Kidney capillary endothelial cell (primary cell): ENCODE results near the gene CEP131.
A peak's percentile ranks its signal among the peaks of the same experiment; 100 is the strongest.
"Not testable (repeated sequence)": the region's sequence is repeated elsewhere in the genome, so short reads cannot be mapped to it uniquely, and the experiment has no call there.

ENCODE experiments used
- DNase-seq: peaks from one replicate; pipeline ENCODE4 v3.0.0-alpha.2; 2018; ENCODE audit warnings: low spot score

The CEP131 gene

GRCh38 chr17:81164371-81165245, 58.2 kb downstream of the CEP131 start:
- no peak for DNase-seq

DNA sequence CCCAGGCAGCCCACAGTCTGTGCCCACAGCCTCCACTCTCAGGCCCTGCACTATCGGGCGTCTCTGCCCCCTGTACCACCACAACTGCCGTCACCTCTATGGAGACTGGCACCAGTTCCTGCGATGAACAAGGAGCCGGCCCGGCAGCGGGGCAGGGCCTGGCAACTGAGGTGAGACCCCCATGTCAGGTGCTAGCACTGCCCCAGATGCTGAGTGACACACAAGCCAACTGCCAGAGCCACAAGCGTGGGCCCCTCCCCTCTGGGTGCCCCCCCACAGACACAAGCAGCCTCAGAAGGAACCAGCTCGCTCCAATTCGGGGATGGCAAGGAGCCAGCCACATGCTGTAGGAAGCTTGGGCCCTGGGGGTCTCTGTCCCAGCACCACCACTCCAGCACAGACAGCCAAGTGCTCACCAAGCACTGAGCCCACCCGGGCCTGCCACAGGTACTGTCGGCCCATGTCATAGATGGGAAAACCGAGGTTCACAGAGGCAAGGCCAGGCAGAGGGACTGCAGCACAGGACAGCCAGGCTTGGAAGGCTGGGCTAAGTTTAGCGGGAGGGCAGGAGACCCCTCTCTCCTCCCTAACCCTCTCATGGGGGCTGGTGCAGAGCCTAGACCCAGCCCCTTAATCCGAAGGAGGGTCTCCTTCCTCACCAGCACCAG, 58.9 kb downstream of the CEP131 start:
- no peak for DNase-seq

- DNase-seq, result no peak
Measured at GRCh38 chr17:81163051-81163695, 59.6 kb downstream of the CEP131 start.

DNA sequence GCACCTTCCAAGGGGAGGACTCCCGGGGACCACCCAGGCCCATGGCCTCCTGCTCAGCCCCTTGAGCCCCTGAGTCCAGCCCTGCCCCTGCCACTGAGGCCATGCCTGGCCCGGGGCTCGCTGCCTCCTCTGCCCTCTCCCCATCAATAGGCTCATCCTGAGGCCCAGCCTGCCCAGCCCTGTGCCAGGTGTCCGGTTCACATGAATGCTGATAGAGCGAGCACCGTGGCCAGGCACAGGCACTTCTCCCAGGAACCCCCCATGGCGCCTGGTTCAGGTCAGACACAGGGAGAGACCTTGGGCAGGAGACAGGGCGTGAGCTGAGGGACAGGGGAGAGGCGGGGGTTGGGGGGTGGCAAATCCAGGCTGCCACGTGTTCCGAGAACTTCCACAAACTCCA, 60.3 kb downstream of the CEP131 start:
- no peak for DNase-seq

DNA sequence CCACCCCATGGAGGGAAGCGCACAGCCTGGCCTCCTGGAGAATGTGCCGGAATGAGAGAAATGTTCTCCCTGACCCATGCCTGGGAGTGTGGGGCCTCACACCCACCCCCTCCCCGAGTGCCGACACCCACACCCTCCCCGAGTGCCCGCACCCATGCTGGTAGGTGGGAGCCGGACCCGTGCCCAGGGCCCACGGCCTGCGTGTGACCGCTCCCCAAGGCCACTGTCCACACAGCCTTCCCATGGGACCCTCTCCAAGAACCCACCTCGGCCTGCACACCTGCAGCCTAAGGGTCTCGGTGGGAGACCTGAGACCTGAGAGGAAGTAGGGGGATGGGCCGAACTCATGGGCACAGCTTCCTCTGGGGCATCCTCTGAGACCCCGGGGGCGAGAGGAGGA, 60.8 kb downstream of the CEP131 start:
- no peak for DNase-seq

- DNase-seq, result no peak
Measured at GRCh38 chr17:81161536-81161935, 61.2 kb downstream of the CEP131 start.

DNA sequence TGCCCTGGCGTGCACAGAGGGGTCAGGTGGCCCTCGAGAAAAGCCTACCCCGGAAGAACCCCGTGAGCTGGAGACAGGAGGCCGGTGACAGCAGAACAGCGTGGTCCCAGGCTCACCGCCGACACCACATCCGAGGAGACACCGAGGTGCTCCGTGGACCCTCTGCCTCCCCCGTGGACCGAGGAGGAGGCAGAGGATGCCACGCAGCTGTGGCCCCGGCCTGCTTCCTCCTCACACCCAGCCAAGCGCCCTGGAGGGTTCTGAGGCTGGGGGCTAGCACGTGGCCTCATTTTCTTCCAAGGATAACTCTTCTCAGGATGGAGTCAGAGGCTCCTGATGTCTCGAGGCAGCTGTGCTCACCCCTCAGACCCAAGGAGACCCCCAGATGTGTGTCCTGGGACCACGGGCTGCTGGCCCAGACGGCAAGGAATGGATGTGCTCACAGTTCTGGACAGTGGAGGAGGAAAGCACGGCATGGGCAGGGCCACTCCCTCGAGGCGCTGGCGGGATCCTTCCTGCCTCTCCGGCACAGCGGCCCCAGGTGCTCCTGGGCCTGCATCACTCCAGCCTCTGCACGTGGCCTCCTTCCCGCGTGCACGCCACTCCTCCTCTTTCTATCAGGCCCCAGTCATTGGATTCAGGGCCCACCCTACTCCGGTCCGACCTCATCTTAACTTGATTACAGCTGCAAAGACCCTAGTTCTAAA, 61.9 kb downstream of the CEP131 start:
- DNase-seq, result no peak

DNA sequence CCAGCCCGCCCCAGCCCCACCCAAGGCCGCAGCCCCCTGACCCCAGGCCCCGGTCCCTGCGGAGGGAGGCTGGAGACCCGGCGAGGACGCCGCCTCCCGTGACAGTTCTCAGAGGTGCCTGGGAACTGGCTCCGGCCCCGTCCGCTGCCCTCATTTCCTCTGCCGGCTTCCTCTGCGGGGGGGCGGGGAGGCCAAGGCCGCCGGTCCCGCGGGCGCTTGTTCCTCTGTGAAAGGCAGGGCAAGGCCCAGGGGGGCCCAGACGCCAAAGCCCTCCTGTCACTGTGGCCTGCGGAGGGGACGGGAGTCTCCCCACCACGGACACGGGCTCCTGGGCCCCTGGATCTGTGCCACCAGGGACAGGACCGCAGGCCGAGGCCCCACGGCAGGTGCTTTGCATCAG, 62.5 kb downstream of the CEP131 start:
- peak; percentile 52 for DNase-seq

DNA sequence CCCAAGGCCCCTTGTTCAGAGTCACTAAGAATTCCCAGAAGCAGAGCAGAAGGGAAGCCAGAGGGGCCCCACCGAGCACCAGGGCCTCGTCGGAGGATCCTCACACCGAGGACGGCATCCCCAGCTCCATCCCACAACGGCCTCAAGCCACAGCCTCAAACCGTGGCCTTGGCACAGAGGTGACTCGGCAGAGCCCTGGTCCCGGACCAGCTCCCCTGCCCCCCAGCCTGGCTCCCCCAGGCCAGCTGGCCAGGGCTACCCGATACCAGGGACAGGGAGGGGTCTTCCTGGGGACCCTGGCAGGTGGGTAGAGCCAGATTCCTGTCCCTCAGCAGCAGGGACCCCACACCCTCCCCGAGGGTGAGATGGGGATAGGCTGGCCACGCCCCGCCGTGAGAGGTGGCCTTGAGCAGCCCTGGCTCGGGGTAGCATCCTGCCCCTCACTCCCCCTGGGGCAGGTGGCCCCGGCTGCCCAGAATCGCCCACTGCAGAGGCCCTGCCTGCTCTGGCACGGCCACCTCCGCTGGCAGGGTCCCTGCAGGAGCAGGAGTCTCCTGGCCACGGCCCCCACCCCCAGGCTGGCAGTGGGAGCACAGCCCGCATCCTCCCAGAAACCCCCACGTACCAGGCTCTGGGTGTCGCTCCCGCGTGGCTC, 63.0 kb downstream of the CEP131 start:
- no peak for DNase-seq

- no peak for DNase-seq
Measured at GRCh38 chr17:81158688-81159590, 63.8 kb downstream of the CEP131 start.

GRCh38 chr17:81157848-81158687, 64.7 kb downstream of the CEP131 start:
- no peak for DNase-seq

DNA sequence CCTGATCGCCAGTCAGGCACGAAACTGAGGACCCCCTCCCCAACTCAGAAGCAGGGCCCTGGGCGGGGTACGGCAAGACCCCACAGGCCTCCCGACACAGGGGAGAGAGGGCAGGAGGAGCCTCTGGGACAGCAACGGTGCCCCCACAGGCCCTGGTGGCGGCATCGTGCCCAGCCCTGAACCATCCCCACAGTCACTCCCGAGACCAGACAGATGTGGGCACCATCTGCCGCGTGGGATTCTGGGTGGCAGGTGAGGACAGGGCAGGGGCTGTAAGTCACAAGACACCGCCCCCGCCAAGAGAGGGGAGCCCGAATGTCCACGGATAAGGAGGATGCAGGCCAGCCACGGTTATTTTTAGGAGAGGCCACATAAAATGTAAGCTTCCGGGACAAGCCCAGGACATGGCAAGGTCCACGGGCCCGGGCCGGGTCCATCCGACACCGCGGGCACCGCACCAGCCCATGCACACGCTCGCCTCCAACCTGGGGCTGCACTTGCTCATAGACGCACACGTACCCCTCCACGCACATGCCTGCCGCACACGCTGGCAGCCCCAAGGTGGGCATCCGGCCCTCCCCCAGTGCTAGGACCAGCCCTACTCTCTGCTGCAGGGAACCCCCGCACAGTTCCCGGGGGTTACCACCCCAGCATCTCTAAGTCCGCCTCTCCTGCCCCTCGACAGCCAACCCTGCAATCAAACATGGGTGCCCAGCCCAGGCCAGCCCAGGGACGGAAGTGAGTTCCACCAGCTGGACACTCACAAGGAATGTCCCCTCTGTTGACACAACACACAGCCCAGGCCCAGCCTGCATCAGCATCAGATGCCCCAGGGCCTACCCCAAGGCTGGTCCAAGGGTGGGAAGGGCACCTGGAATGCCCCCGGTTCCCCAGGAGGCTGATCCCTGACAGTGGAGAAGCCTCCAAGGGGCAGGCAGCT, 65.6 kb downstream of the CEP131 start:
- no peak for DNase-seq

DNA sequence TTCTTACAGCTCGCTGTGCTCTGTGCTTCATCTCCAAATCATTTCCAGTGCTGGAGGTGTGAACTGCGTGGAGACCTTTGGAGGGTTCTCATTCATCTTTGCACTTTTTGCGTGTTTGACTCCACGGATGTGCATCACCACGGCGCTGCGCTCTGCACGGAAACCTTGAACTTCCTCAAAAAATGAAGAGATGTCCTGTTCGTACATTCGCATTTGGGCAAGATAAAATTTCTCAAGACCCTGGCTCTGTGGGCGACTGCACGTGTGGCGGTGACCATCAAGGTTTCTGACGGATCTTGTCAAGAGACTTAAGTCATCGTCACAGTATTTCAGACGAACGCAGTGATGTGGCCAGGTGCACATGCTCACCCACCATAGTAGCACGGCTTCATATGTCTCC, 67.8 kb downstream of the CEP131 start:
- no peak for DNase-seq

- DNase-seq, result not testable (repeated sequence)
Measured at GRCh38 chr17:81154016-81154415, 68.7 kb downstream of the CEP131 start.

- peak; percentile 88 for DNase-seq
Measured at GRCh38 chr17:81153340-81153803, 69.4 kb downstream of the CEP131 start.

DNA sequence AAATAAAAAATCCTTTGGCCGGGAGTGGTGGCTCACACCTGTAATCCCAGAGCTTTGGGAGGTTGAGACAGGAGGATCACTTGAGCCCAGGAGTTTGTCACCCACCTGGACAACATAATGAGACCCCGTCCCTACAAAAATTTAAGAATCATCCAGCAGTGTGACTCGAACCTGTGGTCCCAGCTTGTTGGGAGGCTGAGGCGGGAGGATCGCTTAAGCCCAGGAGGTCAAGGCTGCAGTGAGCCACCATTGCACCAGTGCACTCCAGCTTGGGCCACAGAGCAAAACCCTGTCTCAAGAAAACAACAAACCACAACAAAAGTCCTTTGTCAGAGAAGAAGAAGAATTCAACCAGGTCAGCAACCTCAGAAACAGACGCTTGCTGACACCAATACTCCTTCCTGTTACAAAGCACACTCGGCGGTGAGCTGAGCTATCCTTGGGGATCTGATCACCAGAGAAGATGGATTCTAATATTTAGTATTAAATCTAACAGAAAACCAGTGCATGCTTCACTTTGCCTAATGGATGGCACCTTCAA, 70.4 kb downstream of the CEP131 start:
- DNase-seq, result no peak

- DNase-seq, result no peak
Measured at GRCh38 chr17:81151278-81151677, 71.5 kb downstream of the CEP131 start.

DNA sequence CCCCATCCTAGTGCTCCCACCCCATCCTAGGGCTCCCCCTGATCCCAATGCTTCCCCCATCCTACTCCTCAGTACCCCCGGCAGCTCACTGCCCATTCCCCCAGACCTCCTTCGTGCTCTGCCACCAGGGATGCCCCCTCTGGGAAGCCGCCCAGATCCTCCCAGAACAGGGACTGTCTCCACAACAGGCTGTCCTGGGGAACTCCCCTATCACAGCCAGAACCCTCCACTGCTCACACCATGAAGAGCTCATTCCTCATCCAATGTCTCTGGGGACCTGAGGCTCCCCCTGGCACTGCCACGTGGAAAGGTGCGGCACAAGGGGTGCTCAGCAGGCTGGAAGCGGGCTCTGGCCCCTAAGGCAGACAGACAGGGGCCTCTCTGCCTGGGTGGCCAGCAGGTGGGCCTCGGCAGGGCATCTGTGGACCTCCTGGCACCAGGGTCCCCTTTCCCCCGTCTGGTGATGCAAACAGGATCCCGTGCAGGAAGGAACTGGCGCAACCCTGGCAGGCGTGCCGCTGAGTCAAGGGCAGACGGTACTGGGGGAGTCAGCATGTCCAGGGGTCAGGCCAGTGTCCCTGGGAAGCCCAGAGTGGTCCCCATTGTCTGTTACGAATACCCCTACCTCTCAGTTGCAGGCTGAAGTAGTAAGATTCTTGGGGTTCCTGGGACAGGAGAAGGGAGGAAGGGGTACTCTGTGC, 72.2 kb downstream of the CEP131 start:
- peak; percentile 60 for DNase-seq
